ENCODE measurements around the gene ZNF337. TPM values are rescaled to one million over a fixed set of nuclear protein-coding genes. Genes with fewer than 3 reads are reported as not detected.

ZNF337 gene
- total and polyA plus RNA-seq, 2 of the 13 experiments (the other 11 are each of a cell fraction or from before 2014, with no cell fraction given) = 17.0 to 19.6 TPM

- no peaks in the 10 kb centered on the region for H4K20me1 ChIP-seq (ENCODE audit: insufficient read depth, low read length)
- ATAC-seq = no peak
- H2AFZ ChIP-seq (ENCODE audit: low read length) = no peak overlapping the region
- ChIA-PET POLR2A (no interaction called here), CTCF (ENCODE audit: low intra/inter-chr PET ratio, low total read pairs) (no interaction called here)
- no peaks in the 10 kb centered on the region for H3K79me2 ChIP-seq (ENCODE audit: insufficient read depth, low read length)
- intact Hi-C loops (cut with micrococcal nuclease; ENCODE audit: unreplicated experiment) (no loop called here), in situ Hi-C loops (cut with HindIII; ENCODE audit: extremely low pct_ligation_motif_present, low pct_unique_long_range_greater_than_20kb) (no loop called here)
- WGBS (ENCODE audit: low lambda C conversion rate) = 99% methylated on average over 3 of the region's 3 CpGs
- no peaks in the 10 kb centered on the region for H3K9me3 ChIP-seq (ENCODE audit: low read length)
- no peaks in the 10 kb centered on the region for H3K4me1 ChIP-seq (ENCODE audit: insufficient read depth, low read length)
- no peaks in the 10 kb centered on the region for H3K27me3 ChIP-seq (ENCODE audit: control insufficient read depth in 1 of 2, insufficient read depth in 2 of 2, low read length in 2 of 2)
- peak; percentile 84; the same call in 1 of the 2 replicates for TF ChIP-seq ATF7 (IDR thresholded peaks at IDR 0.05)
- TF ChIP-seq ATF7 (CRISPR knock-in tag; IDR thresholded peaks at IDR 0.05) = no peak
- TF ChIP-seq TEAD2 (CRISPR knock-in tag; IDR thresholded peaks at IDR 0.05) = no peak
- TF ChIP-seq, protein P1, sequence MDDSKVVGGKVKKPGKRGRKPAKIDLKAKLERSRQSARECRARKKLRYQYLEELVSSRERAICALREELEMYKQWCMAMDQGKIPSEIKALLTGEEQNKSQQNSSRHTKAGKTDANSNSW (CRISPR knock-in tag; IDR thresholded peaks at IDR 0.05; ENCODE audit: borderline replicate concordance) = no peak
- TF ChIP-seq CREB1 (IDR thresholded peaks at IDR 0.05) = peak; percentile 44; the same call in 1 of the 2 replicates
- no peak for TF ChIP-seq CREB1 (CRISPR knock-in tag; IDR thresholded peaks at IDR 0.05)
- no peak for DNase-seq (ENCODE audit: low spot score)
- H3K36me3 ChIP-seq (replicated peaks in 1 of 2; ENCODE audit: control insufficient read depth in 1 of 2, insufficient read depth in 2 of 2, low read length in 2 of 2) = no peaks in the 10 kb centered on the region
- no TSS peak for BruUV-seq (replicated peaks)
- no peak for FAIRE-seq
- no peak overlapping the region for H3K9ac ChIP-seq (ENCODE audit: insufficient read depth, low read depth, low read length)
- H3K4me2 ChIP-seq (ENCODE audit: low read depth, low read length) = no peak overlapping the region
- H3K27ac ChIP-seq (ENCODE audit: extremely low read length, insufficient read depth, low read length) = no peak overlapping the region
- no peak overlapping the region for H3K4me3 ChIP-seq (replicated peaks in 1 of 3; ENCODE audit: insufficient read depth in 1 of 3, low read depth in 2 of 3, low read length in 3 of 3)
Measured at GRCh38 chr20:25644814-25645213, 51.8 kb downstream of the ZNF337 start.

DNA sequence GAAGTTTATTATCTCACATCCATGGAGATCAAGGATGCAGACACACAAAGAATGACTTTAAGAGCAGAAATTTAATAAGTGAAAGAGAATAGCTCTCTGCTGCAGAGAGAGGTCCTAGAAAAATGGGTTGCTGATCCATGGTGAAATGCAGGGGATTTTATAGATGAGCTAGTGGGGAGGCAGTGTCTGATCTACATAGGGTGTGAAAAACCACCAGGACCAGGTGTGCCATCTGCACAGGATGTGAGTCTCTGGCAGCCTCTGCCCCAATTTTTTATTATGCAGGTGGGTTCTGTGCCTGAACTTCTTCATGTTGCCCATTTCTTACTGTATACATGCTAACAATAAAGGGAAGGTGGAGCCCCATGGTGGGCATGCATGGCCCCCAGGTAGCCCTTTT is 52.9 kb downstream of the ZNF337 start:
- FAIRE-seq = no peak
- no peaks in the 10 kb centered on the region for H3K36me3 ChIP-seq (replicated peaks in 1 of 2; ENCODE audit: control insufficient read depth in 1 of 2, insufficient read depth in 2 of 2, low read length in 2 of 2)
- H3K9me3 ChIP-seq (ENCODE audit: low read length) = no peaks in the 10 kb centered on the region
- no peaks in the 10 kb centered on the region for H4K20me1 ChIP-seq (ENCODE audit: insufficient read depth, low read length)
- H3K4me3 ChIP-seq (replicated peaks in 1 of 3; ENCODE audit: insufficient read depth in 1 of 3, low read depth in 2 of 3, low read length in 3 of 3) = no peak overlapping the region
- no peaks in the 10 kb centered on the region for H3K27me3 ChIP-seq (ENCODE audit: control insufficient read depth in 1 of 2, insufficient read depth in 2 of 2, low read length in 2 of 2)
- ChIA-PET POLR2A (no interaction called here), CTCF (ENCODE audit: low intra/inter-chr PET ratio, low total read pairs) (no interaction called here)
- ATAC-seq = no peak
- H3K4me2 ChIP-seq (ENCODE audit: low read depth, low read length) = no peak overlapping the region
- H2AFZ ChIP-seq (ENCODE audit: low read length) = no peak overlapping the region
- no peak overlapping the region for H3K27ac ChIP-seq (ENCODE audit: extremely low read length, insufficient read depth, low read length)
- H3K4me1 ChIP-seq (ENCODE audit: insufficient read depth, low read length) = no peaks in the 10 kb centered on the region
- BruUV-seq (replicated peaks) = no TSS peak
- no peak overlapping the region for H3K9ac ChIP-seq (ENCODE audit: insufficient read depth, low read depth, low read length)
- intact Hi-C loops (cut with micrococcal nuclease; ENCODE audit: unreplicated experiment) = no loop called here
- in situ Hi-C loops (cut with HindIII; ENCODE audit: extremely low pct_ligation_motif_present, low pct_unique_long_range_greater_than_20kb) = no loop called here
- DNase-seq (ENCODE audit: low spot score) = no peak
- no peaks in the 10 kb centered on the region for H3K79me2 ChIP-seq (ENCODE audit: insufficient read depth, low read length)
- TF ChIP-seq ZGPAT (CRISPR knock-in tag; IDR thresholded peaks at IDR 0.05) (no peak), PAX8 (CRISPR knock-in tag; IDR thresholded peaks at IDR 0.05; ENCODE audit: borderline replicate concordance) (no peak), CBX1 (IDR thresholded peaks at IDR 0.05; ENCODE audit: low read depth) (no peak), DNMT1 (CRISPR knock-in tag; IDR thresholded peaks at IDR 0.05) (no peak), ZNF224 (CRISPR knock-in tag; IDR thresholded peaks at IDR 0.05) (no peak), CREM (IDR thresholded peaks at IDR 0.05) (no peak), CREM (CRISPR knock-in tag; IDR thresholded peaks at IDR 0.05) (no peak), ETV6 (CRISPR knock-in tag; conservative IDR thresholded peaks at IDR 0.05) (no peak), ZNF367 (CRISPR knock-in tag; IDR thresholded peaks at IDR 0.05; ENCODE audit: borderline replicate concordance) (no peak), ZNF703 (CRISPR knock-in tag; IDR thresholded peaks at IDR 0.05; ENCODE audit: borderline replicate concordance) (no peak), SUZ12 (IDR thresholded peaks at IDR 0.05; ENCODE audit: low read depth, low read length) (no peak)
- TF ChIP-seq, protein P2, sequence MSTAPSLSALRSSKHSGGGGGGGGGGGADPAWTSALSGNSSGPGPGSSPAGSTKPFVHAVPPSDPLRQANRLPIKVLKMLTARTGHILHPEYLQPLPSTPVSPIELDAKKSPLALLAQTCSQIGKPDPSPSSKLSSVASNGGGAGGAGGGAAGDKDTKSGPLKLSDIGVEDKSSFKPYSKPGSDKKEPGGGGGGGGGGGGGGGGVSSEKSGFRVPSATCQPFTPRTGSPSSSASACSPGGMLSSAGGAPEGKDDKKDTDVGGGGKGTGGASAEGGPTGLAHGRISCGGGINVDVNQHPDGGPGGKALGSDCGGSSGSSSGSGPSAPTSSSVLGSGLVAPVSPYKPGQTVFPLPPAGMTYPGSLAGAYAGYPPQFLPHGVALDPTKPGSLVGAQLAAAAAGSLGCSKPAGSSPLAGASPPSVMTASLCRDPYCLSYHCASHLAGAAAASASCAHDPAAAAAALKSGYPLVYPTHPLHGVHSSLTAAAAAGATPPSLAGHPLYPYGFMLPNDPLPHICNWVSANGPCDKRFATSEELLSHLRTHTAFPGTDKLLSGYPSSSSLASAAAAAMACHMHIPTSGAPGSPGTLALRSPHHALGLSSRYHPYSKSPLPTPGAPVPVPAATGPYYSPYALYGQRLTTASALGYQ (CRISPR knock-in tag; IDR thresholded peaks at IDR 0.05) = no peak
- TF ChIP-seq, protein P3, sequence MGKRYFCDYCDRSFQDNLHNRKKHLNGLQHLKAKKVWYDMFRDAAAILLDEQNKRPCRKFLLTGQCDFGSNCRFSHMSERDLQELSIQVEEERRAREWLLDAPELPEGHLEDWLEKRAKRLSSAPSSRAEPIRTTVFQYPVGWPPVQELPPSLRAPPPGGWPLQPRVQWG (CRISPR knock-in tag; IDR thresholded peaks at IDR 0.05; ENCODE audit: borderline replicate concordance, low read depth) = no peak
